H1 (cell line): ENCODE data around the gene NR0B2. TPM values are rescaled to one million over a fixed set of nuclear protein-coding genes. Genes with fewer than 3 reads are reported as not detected.

Experiments used
- CTCF ChIA-PET: fragments of 300-600 bp; sonication (Branson Sonifier 250); formaldehyde crosslinking; loops from one replicate; lab custom pipeline; 2021; ENCODE audit not compliant: partially characterized antibody; lab: Charles Lee
- POLR2A ChIA-PET: fragments of 300-600 bp; sonication (Branson Sonifier 250); formaldehyde crosslinking; loops from one replicate; lab custom pipeline; 2021; ENCODE audit warnings: inconsistent platforms; ENCODE audit not compliant: partially characterized antibody; lab: Charles Lee
- DNase-seq, 2 experiments: peaks; one replicate each; pipeline versions ENCODE4 v3.0.0 to v3.0.0-alpha.2; 2010 to 2022; ENCODE audit warnings: low spot score in 2 of 2, low read depth in 1 of 2, mixed read lengths in 1 of 2
- FAIRE-seq: peaks from 2 replicates; lab custom pipeline; 2011; peaks lifted over from hg19 to GRCh38; lab: Jason Lieb, UNC
- H2AFZ ChIP-seq: 2 replicates; pipeline ENCODE4 v1.8.1; 2012; ENCODE audit warnings: low read length, inconsistent platforms
- H2AK5ac ChIP-seq: 2 replicates; pipeline ENCODE4 v1.6.1; 2013; ENCODE audit warnings: low read depth, low read length
- H2BK120ac ChIP-seq: replicated peaks from 2 replicates; pipeline ENCODE3; 2013; ENCODE audit warnings: low read depth, low read length, inconsistent platforms
- H2BK12ac ChIP-seq: 2 replicates; pipeline ENCODE4 v1.6.1; 2013; ENCODE audit warnings: low read depth, low read length
- H2BK15ac ChIP-seq: 2 replicates; pipeline ENCODE4 v1.6.1; 2013; ENCODE audit warnings: low read length
- H2BK20ac ChIP-seq: 2 replicates; pipeline ENCODE4 v1.6.1; 2013; ENCODE audit warnings: low read length
- H2BK5ac ChIP-seq: 2 replicates; pipeline ENCODE4 v1.6.1; 2013; ENCODE audit warnings: low read depth, low read length
- H3K14ac ChIP-seq: 2 replicates; pipeline ENCODE4 v1.6.1; 2013; ENCODE audit warnings: inconsistent platforms; ENCODE audit not compliant: insufficient read length
- H3K18ac ChIP-seq: 2 replicates; pipeline ENCODE4 v1.6.1; 2013; ENCODE audit warnings: low read length; ENCODE audit errors: extremely low read depth
- H3K23ac ChIP-seq: 2 replicates; pipeline ENCODE4 v1.6.1; 2013; ENCODE audit warnings: inconsistent platforms; ENCODE audit not compliant: insufficient read length
- H3K23me2 ChIP-seq: 2 replicates; pipeline ENCODE4 v1.6.1; 2013; ENCODE audit warnings: low read depth, low read length
- H3K27ac ChIP-seq: 2 replicates; pipeline ENCODE4 v1.6.1; 2011; ENCODE audit warnings: low read depth, low read length, inconsistent platforms
- H3K27me3 ChIP-seq, 4 experiments: replicated peaks in 1 of 4; 1 replicate in 1 of 4; 2 replicates in 3 of 4; pipeline versions ENCODE4 v1.6.1 to v1.8.1; 2011 to 2013; ENCODE audit warnings: low read length in 3 of 4, mild to moderate bottlenecking in 3 of 4, inconsistent platforms in 2 of 4, mixed read lengths in 2 of 4, moderate library complexity in 1 of 4; ENCODE audit not compliant: control insufficient read depth in 3 of 4, insufficient read depth in 3 of 4; ENCODE audit errors: extremely low read depth in 1 of 4
- H3K36me3 ChIP-seq, 4 experiments: 2 replicates each; pipeline versions ENCODE4 v1.6.1 to v1.8.1; 2011 to 2013; ENCODE audit warnings: mild to moderate bottlenecking in 4 of 4, low read length in 3 of 4, moderate library complexity in 2 of 4, control low read depth in 1 of 4, inconsistent platforms in 1 of 4; ENCODE audit not compliant: insufficient read depth in 4 of 4, control insufficient read depth in 2 of 4
- H3K4ac ChIP-seq: replicated peaks from 2 replicates; pipeline ENCODE3; 2013; ENCODE audit warnings: low read length, low read depth, mixed read lengths, inconsistent platforms; ENCODE audit not compliant: insufficient read length
- H3K4me1 ChIP-seq, 4 experiments: replicated peaks in 1 of 4; 1 replicate in 1 of 4; 2 replicates in 3 of 4; pipeline versions ENCODE4 v1.6.1 to v1.8.1; 2011 to 2013; ENCODE audit warnings: low read length in 3 of 4, inconsistent platforms in 2 of 4, mixed read lengths in 1 of 4; ENCODE audit not compliant: insufficient read depth in 4 of 4, control insufficient read depth in 3 of 4
- H3K4me2 ChIP-seq, 2 experiments: 2 replicates each; pipeline versions ENCODE4 v1.6.1 to v1.8.1; 2011 to 2013; ENCODE audit warnings: low read depth in 2 of 2, low read length in 2 of 2, control low read depth in 1 of 2, inconsistent platforms in 1 of 2, mild to moderate bottlenecking in 1 of 2; ENCODE audit not compliant: insufficient read depth in 1 of 2
- H3K4me3 ChIP-seq, 4 experiments: fragments of 200-600, 300-600 bp in 1 of 4; sonication (generic), shearing (Covaris generic), sonication (Bioruptor Twin) in 1 of 4; 2 replicates each; pipeline versions ENCODE4 v1.5.1 to v1.8.1; 2011 to 2016; ENCODE audit warnings: low read length in 4 of 4, low read depth in 3 of 4, control low read depth in 2 of 4, inconsistent platforms in 2 of 4, mild to moderate bottlenecking in 2 of 4, mixed read lengths in 1 of 4, moderate library complexity in 1 of 4; ENCODE audit not compliant: insufficient read depth in 2 of 4; ENCODE audit errors: extremely low read depth in 1 of 4
- H3K56ac ChIP-seq: replicated peaks from 2 replicates; pipeline ENCODE3; 2013; ENCODE audit warnings: low read depth, mild to moderate bottlenecking, mixed read lengths, low read length, inconsistent platforms; ENCODE audit not compliant: insufficient read length
- H3K79me1 ChIP-seq: 2 replicates; pipeline ENCODE4 v1.6.1; 2013; ENCODE audit warnings: low read depth, low read length, control low read depth
- H3K79me2 ChIP-seq, 2 experiments: 2 replicates each; pipeline versions ENCODE4 v1.6.1 to v1.8.1; 2012 to 2013; ENCODE audit warnings: low read length in 2 of 2, mild to moderate bottlenecking in 2 of 2, inconsistent platforms in 1 of 2; ENCODE audit not compliant: insufficient read depth in 2 of 2, control insufficient read depth in 1 of 2
- H3K9ac ChIP-seq, 4 experiments: replicated peaks in 1 of 4; 1 replicate in 1 of 4; 2 replicates in 3 of 4; pipeline versions ENCODE4 v1.6.1 to v1.8.1; 2011 to 2013; ENCODE audit warnings: low read depth in 3 of 4, low read length in 3 of 4, control low read depth in 2 of 4, mild to moderate bottlenecking in 2 of 4, moderate library complexity in 2 of 4, inconsistent platforms in 1 of 4; ENCODE audit errors: extremely low read depth in 1 of 4
- H3K9me3 ChIP-seq, 2 experiments: 2 replicates each; pipeline versions ENCODE4 v1.6.1 to v1.8.1; 2012 to 2013; ENCODE audit warnings: mild to moderate bottlenecking in 2 of 2, moderate library complexity in 2 of 2, control low read depth in 1 of 2, inconsistent platforms in 1 of 2, low read depth in 1 of 2, low read length in 1 of 2, mixed read lengths in 1 of 2; ENCODE audit not compliant: insufficient read depth in 2 of 2
- H4K20me1 ChIP-seq, 2 experiments: replicated peaks in 1 of 2; 2 replicates each; pipeline versions ENCODE3 to v1.8.1; 2011 to 2013; ENCODE audit warnings: inconsistent platforms in 2 of 2, low read length in 2 of 2, mild to moderate bottlenecking in 1 of 2; ENCODE audit not compliant: insufficient read depth in 2 of 2, control insufficient read depth in 1 of 2
- H4K5ac ChIP-seq: 2 replicates; pipeline ENCODE4 v1.6.1; 2013; ENCODE audit warnings: low read length, low read depth, mixed read lengths, inconsistent platforms; ENCODE audit not compliant: insufficient read length
- H4K8ac ChIP-seq: 2 replicates; pipeline ENCODE4 v1.8.0; 2013; ENCODE audit warnings: mild to moderate bottlenecking, moderate library complexity, low read length, inconsistent platforms; ENCODE audit not compliant: insufficient read depth; ENCODE audit errors: extremely low read depth
- H4K91ac ChIP-seq: replicated peaks from 2 replicates; pipeline ENCODE3; 2013; ENCODE audit warnings: low read length, mixed read lengths, inconsistent platforms; ENCODE audit not compliant: insufficient read length
- CBX8 ChIP-seq: fragments of 300-800, 300-1000 bp; sonication (generic); IDR thresholded peaks from 2 replicates; pipeline ENCODE4 v1.7.1; 2016; ENCODE audit warnings: low read depth, low read length, borderline replicate concordance
- HDAC6 ChIP-seq: IDR thresholded peaks from one replicate; pipeline ENCODE4 v1.7.1; 2012; ENCODE audit warnings: low read depth, mild to moderate bottlenecking, inconsistent platforms, low read length, moderate library complexity
- POLR2A ChIP-seq, 2 experiments: IDR thresholded peaks; 1 replicate in 1 of 2; 2 replicates in 1 of 2; pipeline ENCODE4 v1.6.1; 2011; ENCODE audit warnings: low read depth in 2 of 2, low read length in 2 of 2, mild to moderate bottlenecking in 2 of 2; ENCODE audit errors: control extremely low read depth in 1 of 2
- RFX5 ChIP-seq: IDR thresholded peaks from 2 replicates; pipeline ENCODE4 v1.6.1; 2011; ENCODE audit warnings: low read depth, low read length, improper control_type of control experiment, borderline replicate concordance
- SIN3A ChIP-seq, 2 experiments: IDR thresholded peaks in 1 of 2; conservative IDR thresholded peaks in 1 of 2; 2 replicates each; pipeline ENCODE4 v1.6.1; 2011 to 2012; ENCODE audit warnings: low read length in 2 of 2, improper control_type of control experiment in 1 of 2, low read depth in 1 of 2, mild to moderate bottlenecking in 1 of 2
- SP2 ChIP-seq: IDR thresholded peaks from 2 replicates; pipeline ENCODE4 v1.6.1; 2012; ENCODE audit warnings: mild to moderate bottlenecking, low read length, inconsistent platforms
- SUZ12 ChIP-seq: fragments of 200-600 bp; sonication (generic); IDR thresholded peaks from 2 replicates; pipeline ENCODE4 v1.6.1; 2012; ENCODE audit warnings: mild to moderate bottlenecking, inconsistent platforms, low read length, moderate library complexity, mixed read lengths
- TCF12 ChIP-seq: IDR thresholded peaks from 2 replicates; pipeline ENCODE4 v1.6.1; 2011; ENCODE audit warnings: low read depth, mild to moderate bottlenecking, low read length
- ZNF274 ChIP-seq: IDR thresholded peaks from 2 replicates; pipeline ENCODE4 v1.7.0; 2012; ENCODE audit warnings: low read length, borderline replicate concordance; ENCODE audit errors: extremely low read depth
- WGBS, 2 experiments: shearing (Covaris generic) in 1 of 2; methylation state at CpG; one replicate each; pipeline versions ENCODE4 v1.1.6 to v1.1.7; 2013 to 2015; ENCODE audit warnings: low lambda C conversion rate in 2 of 2, mixed read lengths in 2 of 2, inconsistent platforms in 1 of 2, low coverage in 1 of 2, missing lambda C conversion rate in 1 of 2; ENCODE audit not compliant: insufficient replicate concordance in 2 of 2, insufficient coverage in 1 of 2, insufficient read length in 1 of 2; ENCODE audit errors: extremely low coverage in 1 of 2, missing lambda C conversion rate in 1 of 2; 5-methylcytosine and 5-hydroxymethylcytosine counted together
- polyA plus RNA-seq, 7 experiments: library from polyadenylated mRNA; depleted of rRNA in 3 of 7; stranded (reverse) in 5 of 7; unstranded in 2 of 7; fragments of >200 nt in 5 of 7; fragments of 200-250 nt in 2 of 7; gene quantifications; 1 replicate in 5 of 7; 2 replicates in 1 of 7; 4 replicates in 1 of 7; pipeline versions ENCODE4 v1.2.1 to v1.2.3, GENCODE V29; 2011 to 2013; ENCODE audit warnings: missing spikeins in 2 of 7, mixed read lengths in 2 of 7
- total RNA-seq: library from RNA; stranded (reverse); fragmentation: NEBNext Ultra II Directional; extraction: Animal tissue kit (Norgen Biotek cat#: 25700); gene quantifications from 2 replicates; pipeline ENCODE4 v1.2.1, GENCODE V29; 2021
- TF ChIP-seq, protein P1 (sequence below), 3 experiments: IDR thresholded peaks; 1 replicate in 2 of 3; 2 replicates in 1 of 3; pipeline versions ENCODE4 v1.5.1 to v1.6.1; 2011; ENCODE audit warnings: low read length in 3 of 3, mild to moderate bottlenecking in 3 of 3, inconsistent platforms in 2 of 3, low read depth in 1 of 3, moderate library complexity in 1 of 3; ENCODE audit not compliant: insufficient read depth in 1 of 3; ENCODE audit errors: control extremely low read depth in 1 of 3
- TF ChIP-seq, protein P2 (sequence below): IDR thresholded peaks from 2 replicates; pipeline ENCODE4 v1.6.1; 2012; ENCODE audit warnings: inconsistent platforms

Gene NR0B2
- total and polyA plus RNA-seq, 2 of the 8 experiments (the other 6 are each of a cell fraction or from before 2014, with no cell fraction given), result not detected

DNA sequence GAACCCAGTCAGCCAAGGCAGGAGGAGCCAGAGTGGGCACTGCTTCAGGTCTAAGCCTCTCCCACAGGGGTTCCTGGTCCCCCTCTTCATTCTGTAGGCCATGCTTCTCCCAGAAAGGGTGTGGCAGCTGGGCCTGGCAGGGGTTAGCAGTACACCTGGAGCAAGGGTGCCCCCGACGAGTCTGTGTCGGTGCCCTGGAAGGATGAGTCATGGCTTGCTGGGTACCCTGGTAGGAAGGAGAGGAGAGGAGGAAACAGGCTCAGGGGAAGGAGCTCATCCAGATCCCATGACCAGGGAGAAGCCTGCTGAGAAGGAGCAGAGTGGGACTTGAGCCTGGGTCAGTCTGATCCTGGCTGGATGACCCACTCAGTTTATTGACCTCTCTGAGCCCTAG is 36.1 kb upstream of the NR0B2 start:
- H4K20me1 ChIP-seq, result peaks cover 0 to 5% of the 10 kb centered on the region in 2 experiments
- H3K4ac ChIP-seq, result no peak overlapping the region
- H3K23ac ChIP-seq, result no peak overlapping the region
- FAIRE-seq (no peak), DNase-seq (no peak)
- no peaks in the 10 kb centered on the region for H3K4me1 ChIP-seq
- no peak overlapping the region for H3K18ac ChIP-seq
- H4K5ac ChIP-seq, result no peak overlapping the region
- no peak overlapping the region for H4K8ac ChIP-seq
- no peak overlapping the region for H3K14ac ChIP-seq
- H4K91ac ChIP-seq, result no peak overlapping the region
- no peak overlapping the region for H3K56ac ChIP-seq
- H3K36me3 ChIP-seq, result peaks cover 2 to 33% (median 12%) of the 10 kb centered on the region in 4 experiments; a peak in 7 of 8 replicates
- no peak overlapping the region for H2BK5ac ChIP-seq
- no peak overlapping the region for H2AK5ac ChIP-seq
- POLR2A ChIA-PET, result interaction anchor here (0.6 to 5.3 kb wide), 10 partner anchors 9 to 362 kb away, joined by 3 to 26 read pairs (median 6); partner anchors contain the start of genes GPATCH3, GPN2, KDF1 and NUDC
- no peaks in the 10 kb centered on the region for H3K79me1 ChIP-seq
- no peak overlapping the region for H2BK12ac ChIP-seq
- no peaks in the 10 kb centered on the region for H3K23me2 ChIP-seq
- H2AFZ ChIP-seq, result no peak overlapping the region
- H2BK15ac ChIP-seq, result no peak overlapping the region
- no peak overlapping the region for H3K4me3 ChIP-seq
- 77% methylated on average over 3 of the region's 3 CpGs; no CpG with 5 or more reads in 1 of the 2 experiments for WGBS, 2 experiments
- no peak overlapping the region for H2BK120ac ChIP-seq
- no peak overlapping the region for H3K27ac ChIP-seq
- H3K9ac ChIP-seq, result no peak overlapping the region
- no peaks in the 10 kb centered on the region for H3K79me2 ChIP-seq
- H3K27me3 ChIP-seq, result no peaks in the 10 kb centered on the region
- CTCF ChIA-PET, result interaction anchor here (0.8 to 1.5 kb wide), 6 partner anchors 8 to 47 kb away, joined by 3 to 4 read pairs (median 3); no protein-coding TSS in a partner anchor
- H3K4me2 ChIP-seq, result no peak overlapping the region
- no peak overlapping the region for H2BK20ac ChIP-seq
- H3K9me3 ChIP-seq, result no peaks in the 10 kb centered on the region
- TF ChIP-seq, protein P1, sequence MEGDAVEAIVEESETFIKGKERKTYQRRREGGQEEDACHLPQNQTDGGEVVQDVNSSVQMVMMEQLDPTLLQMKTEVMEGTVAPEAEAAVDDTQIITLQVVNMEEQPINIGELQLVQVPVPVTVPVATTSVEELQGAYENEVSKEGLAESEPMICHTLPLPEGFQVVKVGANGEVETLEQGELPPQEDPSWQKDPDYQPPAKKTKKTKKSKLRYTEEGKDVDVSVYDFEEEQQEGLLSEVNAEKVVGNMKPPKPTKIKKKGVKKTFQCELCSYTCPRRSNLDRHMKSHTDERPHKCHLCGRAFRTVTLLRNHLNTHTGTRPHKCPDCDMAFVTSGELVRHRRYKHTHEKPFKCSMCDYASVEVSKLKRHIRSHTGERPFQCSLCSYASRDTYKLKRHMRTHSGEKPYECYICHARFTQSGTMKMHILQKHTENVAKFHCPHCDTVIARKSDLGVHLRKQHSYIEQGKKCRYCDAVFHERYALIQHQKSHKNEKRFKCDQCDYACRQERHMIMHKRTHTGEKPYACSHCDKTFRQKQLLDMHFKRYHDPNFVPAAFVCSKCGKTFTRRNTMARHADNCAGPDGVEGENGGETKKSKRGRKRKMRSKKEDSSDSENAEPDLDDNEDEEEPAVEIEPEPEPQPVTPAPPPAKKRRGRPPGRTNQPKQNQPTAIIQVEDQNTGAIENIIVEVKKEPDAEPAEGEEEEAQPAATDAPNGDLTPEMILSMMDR (IDR thresholded peaks at IDR 0.05; ENCODE audit: control extremely low read depth in 1 of 3, insufficient read depth in 1 of 3, low read depth in 1 of 3, low read length in 3 of 3), result no peak
- TF ChIP-seq SP2 (no peak), POLR2A (IDR thresholded peaks at IDR 0.05; ENCODE audit: control extremely low read depth in 1 of 2, low read depth in 2 of 2, low read length in 2 of 2) (no peak), CBX8 (no peak), TCF12 (no peak), HDAC6 (no peak), ZNF274 (no peak), RFX5 (no peak), SUZ12 (no peak), SIN3A (conservative IDR thresholded peaks at IDR 0.05 in 1 of 2, IDR thresholded peaks at IDR 0.05 in 1 of 2; ENCODE audit: low read depth in 1 of 2, low read length in 2 of 2) (no peak)
- TF ChIP-seq, protein P2, sequence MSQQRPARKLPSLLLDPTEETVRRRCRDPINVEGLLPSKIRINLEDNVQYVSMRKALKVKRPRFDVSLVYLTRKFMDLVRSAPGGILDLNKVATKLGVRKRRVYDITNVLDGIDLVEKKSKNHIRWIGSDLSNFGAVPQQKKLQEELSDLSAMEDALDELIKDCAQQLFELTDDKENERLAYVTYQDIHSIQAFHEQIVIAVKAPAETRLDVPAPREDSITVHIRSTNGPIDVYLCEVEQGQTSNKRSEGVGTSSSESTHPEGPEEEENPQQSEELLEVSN, result no peak
